Epithelial cell of esophagus (primary cell): ENCODE data around the gene PLA2G4F.
A peak's percentile ranks its signal among the peaks of the same experiment; 100 is the strongest.

Source experiments
- DNase-seq: peaks from one replicate; pipeline ENCODE4 v3.0.0; 2010; ENCODE audit warnings: low read depth
- H3K4me3 ChIP-seq: 2 replicates; pipeline ENCODE4 v1.5.1; 2011; ENCODE audit warnings: mild to moderate bottlenecking, low read length, control low read depth
- TF ChIP-seq, protein P1 (sequence below): IDR thresholded peaks from 2 replicates; pipeline ENCODE4 v1.5.1; 2011; ENCODE audit warnings: low read depth, mild to moderate bottlenecking, low read length, control low read depth, inconsistent platforms; ENCODE audit not compliant: insufficient read depth; ENCODE audit errors: missing control alignments

The PLA2G4F gene

DNA sequence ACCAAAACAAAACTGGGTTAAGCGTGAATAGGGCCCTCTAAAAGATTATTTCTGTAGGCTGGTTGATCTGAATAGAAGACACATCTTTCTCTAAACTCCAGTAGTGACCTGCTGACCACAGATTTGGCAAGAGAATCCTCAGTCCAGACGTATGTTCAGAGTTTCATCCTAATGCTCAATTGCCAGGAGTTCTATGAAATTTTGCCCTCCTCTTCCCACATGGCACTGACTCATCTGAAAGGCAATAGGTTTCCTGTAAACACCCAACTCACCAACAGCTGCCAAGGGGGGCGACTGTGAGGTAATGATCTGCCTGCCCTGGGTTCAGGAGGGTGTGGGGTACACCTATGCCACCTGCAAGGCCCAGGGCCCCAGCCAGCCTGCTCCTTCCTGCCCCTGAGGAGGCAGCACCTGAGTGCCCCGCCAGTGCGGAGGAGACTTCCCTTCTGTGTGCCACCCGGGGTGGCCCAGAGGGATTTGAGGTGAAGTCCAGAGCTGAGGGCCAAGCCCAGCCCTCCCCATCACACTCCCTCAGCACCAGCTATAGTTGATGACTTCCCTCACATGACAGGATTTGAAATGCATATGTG, 53.7 kb downstream of the PLA2G4F start:
- no peak overlapping the region for H3K4me3 ChIP-seq
- DNase-seq = peak; percentile 47
- TF ChIP-seq, protein P1, sequence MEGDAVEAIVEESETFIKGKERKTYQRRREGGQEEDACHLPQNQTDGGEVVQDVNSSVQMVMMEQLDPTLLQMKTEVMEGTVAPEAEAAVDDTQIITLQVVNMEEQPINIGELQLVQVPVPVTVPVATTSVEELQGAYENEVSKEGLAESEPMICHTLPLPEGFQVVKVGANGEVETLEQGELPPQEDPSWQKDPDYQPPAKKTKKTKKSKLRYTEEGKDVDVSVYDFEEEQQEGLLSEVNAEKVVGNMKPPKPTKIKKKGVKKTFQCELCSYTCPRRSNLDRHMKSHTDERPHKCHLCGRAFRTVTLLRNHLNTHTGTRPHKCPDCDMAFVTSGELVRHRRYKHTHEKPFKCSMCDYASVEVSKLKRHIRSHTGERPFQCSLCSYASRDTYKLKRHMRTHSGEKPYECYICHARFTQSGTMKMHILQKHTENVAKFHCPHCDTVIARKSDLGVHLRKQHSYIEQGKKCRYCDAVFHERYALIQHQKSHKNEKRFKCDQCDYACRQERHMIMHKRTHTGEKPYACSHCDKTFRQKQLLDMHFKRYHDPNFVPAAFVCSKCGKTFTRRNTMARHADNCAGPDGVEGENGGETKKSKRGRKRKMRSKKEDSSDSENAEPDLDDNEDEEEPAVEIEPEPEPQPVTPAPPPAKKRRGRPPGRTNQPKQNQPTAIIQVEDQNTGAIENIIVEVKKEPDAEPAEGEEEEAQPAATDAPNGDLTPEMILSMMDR = no peak

DNA sequence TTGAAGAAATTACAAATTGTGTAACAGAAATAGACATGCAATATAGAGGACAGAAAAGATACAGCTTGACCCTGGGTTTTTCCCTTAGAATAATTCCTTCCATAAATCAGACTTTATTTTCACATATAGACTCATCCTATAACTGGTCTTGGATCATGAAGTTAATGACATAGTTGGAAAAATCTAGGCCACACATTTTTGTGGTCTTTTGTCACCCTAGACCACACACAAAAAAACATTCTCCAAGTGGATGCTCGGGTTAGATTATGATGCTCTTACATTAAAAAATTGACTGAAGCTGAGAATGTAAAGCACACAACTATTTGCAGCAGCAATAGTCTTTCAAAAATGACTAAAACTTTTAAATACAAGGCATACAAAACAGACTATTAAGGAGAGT, 54.6 kb downstream of the PLA2G4F start:
- no peak for DNase-seq
- TF ChIP-seq, protein P1 = no peak

DNA sequence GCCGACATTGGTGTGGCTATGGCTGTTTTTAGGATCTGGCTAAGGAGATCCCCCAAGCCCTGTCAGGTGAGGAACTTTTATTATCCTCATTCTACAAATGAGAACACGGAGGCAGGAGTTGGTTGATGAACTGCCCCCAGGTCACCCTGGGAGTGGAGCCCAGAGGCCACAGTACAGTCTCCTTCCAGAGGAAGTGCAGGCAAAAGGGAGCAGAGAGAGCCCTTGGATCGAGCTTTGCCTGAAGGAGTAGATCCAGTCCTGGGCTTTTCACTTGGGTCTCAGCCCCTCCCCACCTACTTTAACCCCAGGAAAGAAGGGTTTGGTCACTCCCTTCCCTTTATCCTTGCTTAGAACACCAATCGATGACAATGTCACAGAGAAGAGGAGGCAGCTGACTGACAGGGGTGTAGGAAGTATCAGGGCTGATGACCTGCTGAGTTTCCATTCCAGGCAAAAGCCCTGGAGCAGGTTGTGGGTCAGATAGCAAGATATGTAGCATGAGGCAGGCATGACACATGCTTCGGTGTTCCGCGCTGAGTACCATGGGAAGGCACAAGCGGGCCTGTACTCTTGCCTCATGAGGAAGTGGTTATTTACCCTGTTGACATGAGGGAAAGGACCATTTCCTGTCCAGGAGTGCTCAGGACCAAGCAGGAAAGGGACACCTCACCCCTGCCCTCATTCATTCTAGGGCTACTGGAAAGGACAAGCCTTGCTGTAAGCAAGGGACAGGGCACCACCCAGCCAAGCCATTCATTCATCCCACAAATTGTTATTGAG, 56.2 kb downstream of the PLA2G4F start:
- TF ChIP-seq, protein P1 = no peak
- H3K4me3 ChIP-seq = no peak overlapping the region
- peak; percentile 93 for DNase-seq

More for the DNA sequence above, 54.6 kb downstream of the PLA2G4F start:
- no peak overlapping the region for H3K4me3 ChIP-seq

DNA sequence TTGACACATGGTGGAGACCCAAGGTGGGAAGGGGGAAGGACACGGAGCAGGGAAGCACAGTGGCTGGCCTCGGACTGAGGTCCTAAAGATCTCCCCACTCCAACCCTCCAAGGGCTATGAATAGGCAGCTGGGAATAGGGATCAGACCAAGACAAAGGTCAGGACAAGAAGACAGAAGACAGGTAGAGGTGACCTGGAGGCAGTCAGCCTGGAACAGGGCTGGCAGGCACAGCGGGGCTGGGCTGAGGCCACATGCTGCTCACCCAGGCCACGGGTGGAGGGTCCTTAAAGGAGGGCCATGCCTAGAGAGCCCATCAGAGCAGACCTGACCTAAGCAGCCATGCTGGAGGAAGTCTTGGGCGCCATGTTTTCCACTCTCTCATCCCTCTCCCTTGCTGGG, 59.4 kb downstream of the PLA2G4F start:
- no peak for DNase-seq
- H3K4me3 ChIP-seq = no peak overlapping the region
- TF ChIP-seq, protein P1 = no peak

DNA sequence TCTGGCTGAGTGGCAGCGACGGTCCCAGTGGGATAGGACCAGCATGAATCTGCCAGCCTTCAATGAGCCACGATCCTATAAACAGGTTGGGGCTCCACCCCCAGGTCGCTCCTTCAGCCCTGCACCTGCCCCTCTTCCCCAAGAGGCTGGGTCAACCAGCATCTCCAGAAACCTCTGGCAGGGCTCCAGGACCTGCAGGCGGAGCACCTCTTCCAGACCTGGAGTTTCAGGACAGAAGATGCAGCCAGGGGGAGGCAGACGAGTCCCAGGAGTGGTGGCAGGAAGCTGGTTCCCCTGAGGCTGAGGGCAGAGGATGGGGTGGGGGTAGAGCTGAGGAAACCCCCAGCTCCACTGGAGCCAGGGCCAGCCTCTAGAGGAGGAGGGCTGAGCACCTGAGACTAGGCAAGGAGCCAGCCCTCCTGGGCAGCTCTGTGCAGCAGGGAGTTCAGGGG, 61.9 kb downstream of the PLA2G4F start, which contains the start of gene PLA2G4D:
Gene PLA2G4D, minus strand, starts transcription at position 51 of the 452 bp plus-strand sequence. CDS start 103 bp downstream, outside the sequence.
- no peak within 1 kb of the TSS for H3K4me3 ChIP-seq
- TF ChIP-seq, protein P1 = peak; percentile 28
- peak; percentile 49 for DNase-seq

DNA sequence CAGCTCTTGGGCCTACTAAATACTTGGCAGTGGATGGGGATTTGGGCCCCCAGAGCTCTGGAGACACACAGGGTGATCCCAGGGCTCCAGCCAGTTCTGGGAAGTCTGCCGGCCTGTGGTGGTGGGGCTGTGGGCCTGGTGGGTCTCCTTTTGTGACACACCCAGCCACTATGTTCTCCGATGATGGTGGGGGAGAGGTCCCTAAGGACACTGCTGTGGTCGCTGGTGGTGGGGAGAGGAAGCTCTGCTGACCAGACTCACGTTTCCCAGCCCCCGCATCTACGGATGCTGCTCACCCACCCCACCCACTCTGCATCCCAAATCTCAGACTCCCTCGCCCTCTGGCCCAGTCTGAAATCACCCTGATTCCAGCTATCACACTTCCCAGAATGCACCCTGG, 62.5 kb downstream of the PLA2G4F start:
- no peak overlapping the region for H3K4me3 ChIP-seq
- TF ChIP-seq, protein P1 = no peak
- no peak for DNase-seq
